Transverse colon (tissue), 4 donors: ENCODE measurements around the gene E2F7.

Experiments
- CTCF ChIP-seq, 5 experiments: fragments of 200-600 bp in 3 of 5; fragments of 450-650 bp in 2 of 5; sonication (generic) in 3 of 5; IDR thresholded peaks; 1 replicate in 2 of 5; 2 replicates in 3 of 5; pipeline ENCODE4 v1.5.1; 2016 to 2017; ENCODE audit warnings: antibody characterized with exemption in 5 of 5, inconsistent platforms in 3 of 5, mild to moderate bottlenecking in 2 of 5, moderate library complexity in 1 of 5
- EP300 ChIP-seq: sonication (generic); formaldehyde crosslinking; IDR thresholded peaks from one replicate; pipeline ENCODE4 v1.6.1; 2017; ENCODE audit warnings: antibody characterized with exemption, low read depth
- POLR2A ChIP-seq: fragments of 450-650 bp; IDR thresholded peaks from one replicate; pipeline ENCODE4 v1.6.1; 2016; ENCODE audit warnings: antibody characterized with exemption, mild to moderate bottlenecking, moderate library complexity
- POLR2AphosphoS5 ChIP-seq, 3 donors: sonication (generic); formaldehyde crosslinking; IDR thresholded peaks; one replicate each; pipeline ENCODE4 v1.6.1; 2016; ENCODE audit warnings: antibody characterized with exemption in 3 of 3

GRCh38 chr12:77001276-77001675 is 64.1 kb downstream of the E2F7 start:
- TF ChIP-seq POLR2AphosphoS5 (IDR thresholded peaks at IDR 0.05) (no peak), CTCF (IDR thresholded peaks at IDR 0.05) (no peak), EP300 (no peak), POLR2A (no peak)
